Bronchial epithelial cell (primary cell): ENCODE measurements around the gene KLHL24. TPM values are rescaled to one million over a fixed set of nuclear protein-coding genes. Genes with fewer than 3 reads are reported as not detected.
"Not testable (repeated sequence)": the region's sequence is repeated elsewhere in the genome, so short reads cannot be mapped to it uniquely, and the experiment has no call there.

Source experiments
- DNase-seq: peaks from one replicate; pipeline ENCODE4 v3.0.0-alpha.2; 2010; ENCODE audit warnings: low read depth
- FAIRE-seq: peaks from 2 replicates; lab custom pipeline; 2011; peaks lifted over from hg19 to GRCh38; lab: Jason Lieb, UNC
- H3K27me3 ChIP-seq: 2 replicates; pipeline ENCODE4 v1.5.1; 2011; ENCODE audit warnings: low read length; ENCODE audit not compliant: control insufficient read depth, insufficient read depth
- H3K36me3 ChIP-seq: 2 replicates; pipeline ENCODE4 v1.5.1; 2011; ENCODE audit warnings: low read length; ENCODE audit not compliant: control insufficient read depth, insufficient read depth
- H3K4me3 ChIP-seq: 2 replicates; pipeline ENCODE4 v1.5.1; 2011; ENCODE audit warnings: mild to moderate bottlenecking, low read depth, low read length, control low read depth
- CTCF ChIP-seq: IDR thresholded peaks from 2 replicates; pipeline ENCODE4 v1.5.1; 2011; ENCODE audit warnings: mild to moderate bottlenecking, moderate library complexity, low read length, control low read depth, inconsistent platforms; ENCODE audit not compliant: insufficient read depth, severe bottlenecking
- total RNA-seq: library from RNA; depleted of rRNA; stranded (reverse); fragments of >200 nt; gene quantifications from 2 replicates; pipeline ENCODE4 v1.2.1, GENCODE V29; 2014

KLHL24 gene
- total RNA-seq, 1 donor from 2014 or later: 63.4 TPM

GRCh38 chr3:183638101-183638852, 2.9 kb downstream of the KLHL24 start:
- TF ChIP-seq CTCF: no peak
- FAIRE-seq (no peak), DNase-seq (no peak)
- no peaks in the 10 kb centered on the region for H3K27me3 ChIP-seq
- no peaks in the 10 kb centered on the region for H3K36me3 ChIP-seq
- H3K4me3 ChIP-seq: no peak overlapping the region

GRCh38 chr3:183640635-183641034, 5.2 kb downstream of the KLHL24 start:
- not testable (repeated sequence) for H3K27me3 ChIP-seq, H3K4me3 ChIP-seq, H3K36me3 ChIP-seq, DNase-seq, FAIRE-seq

GRCh38 chr3:183641882-183642281, 6.5 kb downstream of the KLHL24 start:
- TF ChIP-seq CTCF: no peak
- DNase-seq: no peak
- FAIRE-seq: no peak
- Histone ChIP-seq H3K36me3 (no peaks in the 10 kb centered on the region), H3K27me3 (no peaks in the 10 kb centered on the region), H3K4me3 (no peak overlapping the region)

- H3K4me3 ChIP-seq: no peak overlapping the region
- FAIRE-seq (no peak), DNase-seq (no peak)
- no peaks in the 10 kb centered on the region for H3K27me3 ChIP-seq
- no peaks in the 10 kb centered on the region for H3K36me3 ChIP-seq
- no peak for TF ChIP-seq CTCF
These were observed 8.8 kb downstream of the KLHL24 start for GRCh38 chr3:183644244-183644643.

GRCh38 chr3:183645254-183645653, 9.8 kb downstream of the KLHL24 start:
- Histone ChIP-seq H3K27me3 (no peaks in the 10 kb centered on the region), H3K4me3 (no peak overlapping the region), H3K36me3 (no peaks in the 10 kb centered on the region)
- TF ChIP-seq CTCF: no peak
- DNase-seq: no peak
- no peak for FAIRE-seq

- no peak for TF ChIP-seq CTCF
- H3K36me3 ChIP-seq: no peaks in the 10 kb centered on the region
- DNase-seq (no peak), FAIRE-seq (no peak)
- H3K4me3 ChIP-seq: no peak overlapping the region
- no peaks in the 10 kb centered on the region for H3K27me3 ChIP-seq
These were observed 15.1 kb downstream of the KLHL24 start for GRCh38 chr3:183650554-183650953.
